ENCODE results near the gene SLC6A6.
A peak's percentile ranks its signal among the peaks of the same experiment; 100 is the strongest.

SLC6A6 gene

GRCh38 chr3:14364580-14365292, 37.7 kb upstream of the SLC6A6 start:
- Histone ChIP-seq H3K9ac (ENCODE audit: low read length) (no peak overlapping the region), H3K36me3 (ENCODE audit: control insufficient read depth, insufficient read depth, low read length, severe bottlenecking) (no peaks in the 10 kb centered on the region), H3K9me3 (ENCODE audit: control insufficient read depth, low read length) (no peaks in the 10 kb centered on the region), H3K27me3 (replicated peaks; ENCODE audit: control insufficient read depth, insufficient read depth, low read length) (peaks cover 75% of the 10 kb centered on the region), H3K4me1 (ENCODE audit: control insufficient read depth, insufficient read depth, low read length) (no peaks in the 10 kb centered on the region), H3K4me3 (ENCODE audit: low read length) (no peak overlapping the region)
- no peak for DNase-seq (ENCODE audit: low read depth)

GRCh38 chr3:14366248-14366647, 36.2 kb upstream of the SLC6A6 start:
- no peak for DNase-seq (ENCODE audit: low read depth)

GRCh38 chr3:14366915-14367823, 35.2 kb upstream of the SLC6A6 start:
- Histone ChIP-seq H3K4me3 (ENCODE audit: low read length) (no peak overlapping the region), H3K4me1 (ENCODE audit: control insufficient read depth, insufficient read depth, low read length) (peaks cover 10% of the 10 kb centered on the region), H3K9ac (ENCODE audit: low read length) (no peak overlapping the region), H3K9me3 (ENCODE audit: control insufficient read depth, low read length) (no peaks in the 10 kb centered on the region), H3K36me3 (ENCODE audit: control insufficient read depth, insufficient read depth, low read length, severe bottlenecking) (no peaks in the 10 kb centered on the region), H3K27me3 (replicated peaks; ENCODE audit: control insufficient read depth, insufficient read depth, low read length) (peaks cover 69% of the 10 kb centered on the region)
- no peak for DNase-seq (ENCODE audit: low read depth)

More at GRCh38 chr3:14366248-14366647, 36.2 kb upstream of the SLC6A6 start:
- H3K36me3 ChIP-seq (ENCODE audit: control insufficient read depth, insufficient read depth, low read length, severe bottlenecking) = no peaks in the 10 kb centered on the region
- no peak overlapping the region for H3K9ac ChIP-seq (ENCODE audit: low read length)
- peaks cover 75% of the 10 kb centered on the region for H3K27me3 ChIP-seq (replicated peaks; ENCODE audit: control insufficient read depth, insufficient read depth, low read length)
- H3K9me3 ChIP-seq (ENCODE audit: control insufficient read depth, low read length) = no peaks in the 10 kb centered on the region
- no peak overlapping the region for H3K4me3 ChIP-seq (ENCODE audit: low read length)
- H3K4me1 ChIP-seq (ENCODE audit: control insufficient read depth, insufficient read depth, low read length) = peaks cover under 1% of the 10 kb centered on the region

GRCh38 chr3:14368146-14368545, 34.3 kb upstream of the SLC6A6 start:
- Histone ChIP-seq H3K4me3 (ENCODE audit: low read length) (no peak overlapping the region), H3K9me3 (ENCODE audit: control insufficient read depth, low read length) (no peaks in the 10 kb centered on the region), H3K36me3 (ENCODE audit: control insufficient read depth, insufficient read depth, low read length, severe bottlenecking) (no peaks in the 10 kb centered on the region), H3K4me1 (ENCODE audit: control insufficient read depth, insufficient read depth, low read length) (peaks cover 10% of the 10 kb centered on the region), H3K9ac (ENCODE audit: low read length) (no peak overlapping the region), H3K27me3 (replicated peaks; ENCODE audit: control insufficient read depth, insufficient read depth, low read length) (peaks cover 70% of the 10 kb centered on the region)
- no peak for DNase-seq (ENCODE audit: low read depth)

GRCh38 chr3:14368885-14369284, 33.5 kb upstream of the SLC6A6 start:
- Histone ChIP-seq H3K4me1 (ENCODE audit: control insufficient read depth, insufficient read depth, low read length) (peaks cover 10% of the 10 kb centered on the region), H3K4me3 (ENCODE audit: low read length) (no peak overlapping the region), H3K9ac (ENCODE audit: low read length) (no peak overlapping the region), H3K27me3 (replicated peaks; ENCODE audit: control insufficient read depth, insufficient read depth, low read length) (peaks cover 68% of the 10 kb centered on the region), H3K9me3 (ENCODE audit: control insufficient read depth, low read length) (no peaks in the 10 kb centered on the region), H3K36me3 (ENCODE audit: control insufficient read depth, insufficient read depth, low read length, severe bottlenecking) (no peaks in the 10 kb centered on the region)
- DNase-seq (ENCODE audit: low read depth) = no peak

- peaks cover 10% of the 10 kb centered on the region for H3K4me1 ChIP-seq (ENCODE audit: control insufficient read depth, insufficient read depth, low read length)
- H3K9me3 ChIP-seq (ENCODE audit: control insufficient read depth, low read length) = no peaks in the 10 kb centered on the region
- H3K9ac ChIP-seq (ENCODE audit: low read length) = no peak overlapping the region
- no peaks in the 10 kb centered on the region for H3K36me3 ChIP-seq (ENCODE audit: control insufficient read depth, insufficient read depth, low read length, severe bottlenecking)
- H3K4me3 ChIP-seq (ENCODE audit: low read length) = no peak overlapping the region
- H3K27me3 ChIP-seq (replicated peaks; ENCODE audit: control insufficient read depth, insufficient read depth, low read length) = peaks cover 65% of the 10 kb centered on the region
- DNase-seq (ENCODE audit: low read depth) = no peak
Measured at GRCh38 chr3:14369675-14370669, 32.4 kb upstream of the SLC6A6 start.

- DNase-seq (ENCODE audit: low read depth) = no peak
- Histone ChIP-seq H3K9me3 (ENCODE audit: control insufficient read depth, low read length) (no peaks in the 10 kb centered on the region), H3K36me3 (ENCODE audit: control insufficient read depth, insufficient read depth, low read length, severe bottlenecking) (no peaks in the 10 kb centered on the region), H3K4me1 (ENCODE audit: control insufficient read depth, insufficient read depth, low read length) (peaks cover 10% of the 10 kb centered on the region), H3K4me3 (ENCODE audit: low read length) (no peak overlapping the region), H3K9ac (ENCODE audit: low read length) (no peak overlapping the region), H3K27me3 (replicated peaks; ENCODE audit: control insufficient read depth, insufficient read depth, low read length) (peaks cover 58% of the 10 kb centered on the region)
Measured at GRCh38 chr3:14370720-14371572, 31.5 kb upstream of the SLC6A6 start.

- Histone ChIP-seq H3K4me3 (ENCODE audit: low read length) (no peak overlapping the region), H3K9me3 (ENCODE audit: control insufficient read depth, low read length) (no peaks in the 10 kb centered on the region), H3K9ac (ENCODE audit: low read length) (no peak overlapping the region), H3K36me3 (ENCODE audit: control insufficient read depth, insufficient read depth, low read length, severe bottlenecking) (no peaks in the 10 kb centered on the region), H3K27me3 (replicated peaks; ENCODE audit: control insufficient read depth, insufficient read depth, low read length) (peaks cover 49% of the 10 kb centered on the region), H3K4me1 (ENCODE audit: control insufficient read depth, insufficient read depth, low read length) (peaks cover 10% of the 10 kb centered on the region)
- peak; percentile 51 for DNase-seq (ENCODE audit: low read depth)
Measured at GRCh38 chr3:14371573-14372474, 30.6 kb upstream of the SLC6A6 start.

GRCh38 chr3:14372587-14372986, 29.8 kb upstream of the SLC6A6 start:
- no peak for DNase-seq (ENCODE audit: low read depth)
- peaks cover 10% of the 10 kb centered on the region for H3K4me1 ChIP-seq (ENCODE audit: control insufficient read depth, insufficient read depth, low read length)
- H3K27me3 ChIP-seq (replicated peaks; ENCODE audit: control insufficient read depth, insufficient read depth, low read length) = peaks cover 43% of the 10 kb centered on the region
- H3K36me3 ChIP-seq (ENCODE audit: control insufficient read depth, insufficient read depth, low read length, severe bottlenecking) = no peaks in the 10 kb centered on the region
- no peak overlapping the region for H3K9ac ChIP-seq (ENCODE audit: low read length)
- H3K9me3 ChIP-seq (ENCODE audit: control insufficient read depth, low read length) = no peaks in the 10 kb centered on the region
- no peak overlapping the region for H3K4me3 ChIP-seq (ENCODE audit: low read length)
